HG03558 (cell line): Measurements from ENCODE around the gene SSBP1.
"Not testable (repeated sequence)": the region's sequence is repeated elsewhere in the genome, so short reads cannot be mapped to it uniquely, and the experiment has no call there.

Experiments
- ATAC-seq: cut with Tn5 transposase; IDR thresholded peaks from one replicate; pipeline ENCODE4 v1.9.1; 2021; ENCODE audit warnings: moderate number of reproducible peaks; ENCODE audit not compliant: unreplicated experiment; ENCODE audit errors: extremely low read depth

The SSBP1 gene

GRCh38 chr7:141708351-141708750, 29.8 kb upstream of the SSBP1 start, which contains the start of gene WEE2:
WEE2 (plus strand) TSS chr7:141708353; CDS start chr7:141708759, 406 bp downstream.
- no peak for ATAC-seq

- no peak for ATAC-seq
Measured at GRCh38 chr7:141709318-141709717, 28.8 kb upstream of the SSBP1 start.

GRCh38 chr7:141709749-141710148, 28.4 kb upstream of the SSBP1 start:
- ATAC-seq: no peak

GRCh38 chr7:141710301-141710700, 27.9 kb upstream of the SSBP1 start:
- no peak for ATAC-seq

- no peak for ATAC-seq
Measured at GRCh38 chr7:141712603-141713255, 25.4 kb upstream of the SSBP1 start.

- no peak for ATAC-seq
Measured at GRCh38 chr7:141713890-141714289, 24.3 kb upstream of the SSBP1 start.

- no peak for ATAC-seq
Measured at GRCh38 chr7:141714571-141714970, 23.6 kb upstream of the SSBP1 start.

- no peak for ATAC-seq
Measured at GRCh38 chr7:141715018-141715417, 23.1 kb upstream of the SSBP1 start.

- no peak for ATAC-seq
Measured at GRCh38 chr7:141715794-141716689, 22.1 kb upstream of the SSBP1 start.

GRCh38 chr7:141717450-141717849, 20.7 kb upstream of the SSBP1 start:
- ATAC-seq: no peak

- no peak for ATAC-seq
Measured at GRCh38 chr7:141722529-141722928, 15.6 kb upstream of the SSBP1 start.

- no peak for ATAC-seq
Measured at GRCh38 chr7:141729020-141729419, 9.1 kb upstream of the SSBP1 start.

GRCh38 chr7:141731476-141732149, 6.5 kb upstream of the SSBP1 start:
- ATAC-seq: no peak

GRCh38 chr7:141737118-141737835, 881 bp upstream of the SSBP1 start:
- no peak for ATAC-seq

GRCh38 chr7:141738592-141739013, 445 bp downstream of the SSBP1 start:
- peak; percentile 7 for ATAC-seq

GRCh38 chr7:141739250-141739649, 1.1 kb downstream of the SSBP1 start:
- ATAC-seq: no peak

- ATAC-seq: no peak
Measured at GRCh38 chr7:141742229-141742628, 4.1 kb downstream of the SSBP1 start.

GRCh38 chr7:141744131-141744530, 6.0 kb downstream of the SSBP1 start:
- ATAC-seq: no peak

GRCh38 chr7:141748396-141748795, 10.2 kb downstream of the SSBP1 start:
- no peak for ATAC-seq

GRCh38 chr7:141751904-141752303, 13.7 kb downstream of the SSBP1 start:
- not testable (repeated sequence) for ATAC-seq
